H9 (cell line): Measurements from ENCODE around the gene TRIM22. TPM values are rescaled to one million over a fixed set of nuclear protein-coding genes. Genes with fewer than 3 reads are reported as not detected.

Experiments
- DNase-seq: peaks from one replicate; pipeline ENCODE4 v3.0.0-alpha.2; 2017
- H2AFZ ChIP-seq: one replicate; pipeline ENCODE4 v1.6.1; 2013; ENCODE audit warnings: mild to moderate bottlenecking, low read length, control low read depth, moderate library complexity
- H2AK5ac ChIP-seq: 2 replicates; pipeline ENCODE4 v1.6.1; 2013; ENCODE audit warnings: low read length, control low read depth, mixed read lengths; ENCODE audit not compliant: insufficient read length
- H2BK120ac ChIP-seq: one replicate; pipeline ENCODE4 v1.6.1; 2013; ENCODE audit warnings: low read depth, mild to moderate bottlenecking, low read length, control low read depth, inconsistent platforms; ENCODE audit not compliant: poor library complexity, severe bottlenecking
- H2BK12ac ChIP-seq: 2 replicates; pipeline ENCODE4 v1.6.1; 2013; ENCODE audit warnings: low read length, control low read depth, mixed read lengths, low read depth; ENCODE audit not compliant: insufficient read length
- H2BK15ac ChIP-seq: 2 replicates; pipeline ENCODE4 v1.6.1; 2013; ENCODE audit warnings: low read depth, low read length, control low read depth
- H2BK20ac ChIP-seq: one replicate; pipeline ENCODE4 v1.6.1; 2013; ENCODE audit warnings: low read depth, mild to moderate bottlenecking, low read length, control low read depth, inconsistent platforms; ENCODE audit not compliant: poor library complexity, severe bottlenecking
- H2BK5ac ChIP-seq: 2 replicates; pipeline ENCODE4 v1.6.1; 2013; ENCODE audit warnings: low read length, control low read depth, mixed read lengths; ENCODE audit not compliant: insufficient read length
- H3K14ac ChIP-seq: 2 replicates; pipeline ENCODE4 v1.6.1; 2013; ENCODE audit warnings: low read length, control low read depth; ENCODE audit not compliant: insufficient read depth
- H3K18ac ChIP-seq: 2 replicates; pipeline ENCODE4 v1.6.1; 2013; ENCODE audit warnings: low read depth, mild to moderate bottlenecking, mixed read lengths, low read length, control low read depth; ENCODE audit not compliant: insufficient read length
- H3K23ac ChIP-seq: 2 replicates; pipeline ENCODE4 v1.6.1; 2013; ENCODE audit warnings: low read length, control low read depth, mixed read lengths, low read depth; ENCODE audit not compliant: insufficient read length
- H3K23me2 ChIP-seq: 2 replicates; pipeline ENCODE4 v1.6.1; 2013; ENCODE audit warnings: low read depth, mild to moderate bottlenecking, mixed read lengths, low read length, control low read depth; ENCODE audit not compliant: insufficient read length, poor library complexity, severe bottlenecking
- H3K27ac ChIP-seq: 2 replicates; pipeline ENCODE4 v1.5.1; 2013; ENCODE audit warnings: low read length, control low read depth, mixed read lengths, low read depth; ENCODE audit not compliant: insufficient read length
- H3K27me3 ChIP-seq: 2 replicates; pipeline ENCODE4 v1.6.1; 2013; ENCODE audit warnings: low read length, control low read depth, inconsistent platforms; ENCODE audit not compliant: insufficient read depth
- H3K4ac ChIP-seq: 2 replicates; pipeline ENCODE4 v1.6.1; 2013; ENCODE audit warnings: low read depth, mild to moderate bottlenecking, control low read depth, inconsistent platforms, low read length, moderate library complexity
- H3K4me1 ChIP-seq: 2 replicates; pipeline ENCODE4 v1.6.1; 2013; ENCODE audit warnings: low read length, control low read depth, inconsistent platforms; ENCODE audit not compliant: insufficient read depth
- H3K4me2 ChIP-seq: 2 replicates; pipeline ENCODE4 v1.6.1; 2013; ENCODE audit warnings: low read length, control low read depth, mixed read lengths; ENCODE audit not compliant: insufficient read length, insufficient read depth
- H3K56ac ChIP-seq: 2 replicates; pipeline ENCODE4 v1.6.1; 2013; ENCODE audit warnings: low read depth, mild to moderate bottlenecking, mixed read lengths, low read length, control low read depth; ENCODE audit not compliant: insufficient read length
- H3K79me1 ChIP-seq: 2 replicates; pipeline ENCODE4 v1.6.1; 2013; ENCODE audit warnings: low read depth, mild to moderate bottlenecking, moderate library complexity, low read length, control low read depth, inconsistent platforms; ENCODE audit not compliant: insufficient read depth, poor library complexity, severe bottlenecking
- H3K79me2 ChIP-seq: 2 replicates; pipeline ENCODE4 v1.6.1; 2013; ENCODE audit warnings: low read length, control low read depth, inconsistent platforms; ENCODE audit not compliant: insufficient read depth
- H3K9ac ChIP-seq: 2 replicates; pipeline ENCODE4 v1.6.1; 2013; ENCODE audit warnings: low read length, control low read depth, mixed read lengths; ENCODE audit not compliant: insufficient read length; ENCODE audit errors: extremely low read depth
- H3K9me3 ChIP-seq: one replicate; pipeline ENCODE4 v1.6.1; 2013; ENCODE audit warnings: low read depth, low read length, inconsistent platforms; ENCODE audit not compliant: control insufficient read depth
- H3T11ph ChIP-seq: one replicate; pipeline ENCODE4 v1.6.1; 2013; ENCODE audit warnings: mild to moderate bottlenecking, low read length, control low read depth, inconsistent platforms
- H4K20me1 ChIP-seq: one replicate; pipeline ENCODE4 v1.6.1; 2013; ENCODE audit not compliant: control insufficient read depth, insufficient read length, insufficient read depth
- H4K5ac ChIP-seq: 2 replicates; pipeline ENCODE4 v1.6.1; 2013; ENCODE audit warnings: low read depth, mild to moderate bottlenecking, mixed read lengths, low read length, control low read depth; ENCODE audit not compliant: insufficient read length
- H4K8ac ChIP-seq: replicated peaks from 2 replicates; pipeline ENCODE4 v1.6.1; 2013; ENCODE audit warnings: low read length, control low read depth, mixed read lengths, low read depth; ENCODE audit not compliant: insufficient read length
- H4K91ac ChIP-seq: 2 replicates; pipeline ENCODE4 v1.6.1; 2013; ENCODE audit warnings: low read depth, mild to moderate bottlenecking, moderate library complexity, mixed read lengths, low read length, control low read depth; ENCODE audit not compliant: insufficient read length
- H3K27ac Mint-ChIP-seq, 3 experiments: 2 replicates in 2 of 3; 3 replicates in 1 of 3; pipeline ENCODE4 v1.8.0; 2020 to 2021; ENCODE audit warnings: mixed read lengths in 3 of 3, mild to moderate bottlenecking in 1 of 3, moderate library complexity in 1 of 3
- H3K27me3 Mint-ChIP-seq: 2 replicates; pipeline ENCODE4 v1.8.0; 2021; ENCODE audit warnings: low read depth, mild to moderate bottlenecking, moderate library complexity, mixed read lengths
- H3K36me3 Mint-ChIP-seq, 3 experiments: 2 replicates in 2 of 3; 3 replicates in 1 of 3; pipeline ENCODE4 v1.8.0; 2020 to 2021; ENCODE audit warnings: low read depth in 3 of 3, mixed read lengths in 3 of 3; ENCODE audit not compliant: insufficient read depth in 1 of 3
- H3K4me1 Mint-ChIP-seq, 2 experiments: 2 replicates each; pipeline ENCODE4 v1.8.0; 2020; ENCODE audit warnings: mixed read lengths in 2 of 2
- H3K4me3 Mint-ChIP-seq, 2 experiments: 2 replicates in 1 of 2; 3 replicates in 1 of 2; pipeline ENCODE4 v1.8.0; 2020 to 2021; ENCODE audit warnings: mild to moderate bottlenecking in 2 of 2, mixed read lengths in 2 of 2, moderate library complexity in 1 of 2
- H3K9me3 Mint-ChIP-seq, 2 experiments: 2 replicates in 1 of 2; 3 replicates in 1 of 2; pipeline ENCODE4 v1.8.0; 2020; ENCODE audit warnings: mild to moderate bottlenecking in 2 of 2, mixed read lengths in 2 of 2, moderate library complexity in 1 of 2
- CTCF ChIP-seq: fragments of 200-600 bp; sonication (generic); conservative IDR thresholded peaks from 3 replicates; pipeline ENCODE4 v1.8.0; 2021; ENCODE audit warnings: antibody characterized with exemption, mild to moderate bottlenecking
- WGBS: extraction: QIAGEN DNeasy Blood & Tissue Kit; methylation state at CpG from one replicate; pipeline ENCODE4 v1.1.7; 2013; ENCODE audit warnings: missing lambda C conversion rate, low lambda C conversion rate, mixed read lengths; ENCODE audit not compliant: insufficient read length; ENCODE audit errors: extremely low coverage; 5-methylcytosine and 5-hydroxymethylcytosine counted together
- total RNA-seq: library from RNA; stranded (reverse); gene quantifications from 2 replicates; pipeline ENCODE4 v1.2.1, GENCODE V29; 2021

Gene TRIM22
- total RNA-seq, 1 experiment from 2014 or later, result 78.6 TPM

GRCh38 chr11:5686426-5686825, 3.2 kb upstream of the TRIM22 start:
- Mint-ChIP-seq H3K4me1 (peaks cover 41 to 47% of the 10 kb centered on the region in 2 experiments), H3K9me3 (peaks cover 7 to 11% of the 10 kb centered on the region in 2 experiments), H3K27me3 (no peaks in the 10 kb centered on the region), H3K36me3 (peaks cover 15 to 27% (median 15%) of the 10 kb centered on the region in 3 experiments), H3K4me3 (no peak overlapping the region), H3K27ac (no peak overlapping the region)
- peaks cover under 1% of the 10 kb centered on the region; the same call in 1 of the 2 replicates for H3K79me2 ChIP-seq
- H3T11ph ChIP-seq, result no peak overlapping the region
- H3K9ac ChIP-seq, result no peak overlapping the region
- no peak overlapping the region for H2AK5ac ChIP-seq
- no peak overlapping the region for H3K27ac ChIP-seq
- no peak overlapping the region for H2BK12ac ChIP-seq
- H3K23ac ChIP-seq, result no peak overlapping the region
- no peak for TF ChIP-seq CTCF
- H3K79me1 ChIP-seq, result no peaks in the 10 kb centered on the region
- H3K56ac ChIP-seq, result no peak overlapping the region
- H3K27me3 ChIP-seq, result no peaks in the 10 kb centered on the region
- H2BK15ac ChIP-seq, result no peak overlapping the region
- H2BK120ac ChIP-seq, result no peak overlapping the region
- no peaks in the 10 kb centered on the region; the same call in 1 of the 2 replicates for H3K4me1 ChIP-seq
- no peak overlapping the region for H3K18ac ChIP-seq
- H4K20me1 ChIP-seq, result no peaks in the 10 kb centered on the region
- no peak overlapping the region for H2AFZ ChIP-seq
- no peak overlapping the region for H3K4me2 ChIP-seq
- no peak overlapping the region for H2BK20ac ChIP-seq
- no peak overlapping the region for H4K5ac ChIP-seq
- no peak overlapping the region for H4K91ac ChIP-seq
- WGBS, result no CpG with 5 or more reads among the region's 4 CpGs
- H3K4ac ChIP-seq, result no peak overlapping the region
- H2BK5ac ChIP-seq, result no peak overlapping the region
- no peak for DNase-seq
- H3K14ac ChIP-seq, result no peak overlapping the region
- peaks cover 11% of the 10 kb centered on the region for H3K23me2 ChIP-seq
- H3K9me3 ChIP-seq, result no peaks in the 10 kb centered on the region
- H4K8ac ChIP-seq, result no peak overlapping the region
